Embryonic facial prominence (tissue), 1 donor: Measurements from ENCODE around the gene ATIC.
A peak's percentile ranks its signal among the peaks of the same experiment; 100 is the strongest.
"Not testable (repeated sequence)": the region's sequence is repeated elsewhere in the genome, so short reads cannot be mapped to it uniquely, and the experiment has no call there.

Experiments used
- DNase-seq: peaks from one replicate; pipeline ENCODE4 v3.0.0-alpha.2; 2016; ENCODE audit errors: extremely low spot score

The ATIC gene

GRCh38 chr2:215315301-215315700 lies 3.4 kb downstream of the ATIC start:
- no peak for DNase-seq

- DNase-seq: no peak
Observed at GRCh38 chr2:215316336-215316735, 4.5 kb downstream of the ATIC start.

GRCh38 chr2:215319500-215319899 lies 7.6 kb downstream of the ATIC start:
- DNase-seq: no peak

- DNase-seq: no peak
Observed at GRCh38 chr2:215320102-215320501, 8.2 kb downstream of the ATIC start.

- DNase-seq: no peak
Observed at GRCh38 chr2:215320679-215321078, 8.8 kb downstream of the ATIC start.

- DNase-seq: no peak
Observed at GRCh38 chr2:215324811-215325210, 13.0 kb downstream of the ATIC start.

GRCh38 chr2:215328066-215328465 lies 16.2 kb downstream of the ATIC start:
- no peak for DNase-seq

- no peak for DNase-seq
Observed at GRCh38 chr2:215332872-215333595, 21.2 kb downstream of the ATIC start.

GRCh38 chr2:215338883-215339679 lies 27.2 kb downstream of the ATIC start:
- no peak for DNase-seq

- no peak for DNase-seq
Observed at GRCh38 chr2:215347878-215348277, 36.0 kb downstream of the ATIC start.

- DNase-seq: no peak
Observed at GRCh38 chr2:215352602-215353001, 40.7 kb downstream of the ATIC start.

GRCh38 chr2:215354771-215355695 lies 43.2 kb downstream of the ATIC start:
- DNase-seq: no peak

- no peak for DNase-seq
Observed at GRCh38 chr2:215355801-215356200, 43.9 kb downstream of the ATIC start.

- DNase-seq: no peak
Observed at GRCh38 chr2:215356334-215356947, 44.6 kb downstream of the ATIC start.

- DNase-seq: peak; percentile 20
Observed at GRCh38 chr2:215356948-215357461, 45.1 kb downstream of the ATIC start.

- DNase-seq: no peak
Observed at GRCh38 chr2:215357660-215358059, 45.8 kb downstream of the ATIC start.

- DNase-seq: no peak
Observed at GRCh38 chr2:215358312-215358845, 46.5 kb downstream of the ATIC start.

- no peak for DNase-seq
Observed at GRCh38 chr2:215358891-215359575, 47.2 kb downstream of the ATIC start.

GRCh38 chr2:215359576-215359922 lies 47.7 kb downstream of the ATIC start:
- no peak for DNase-seq

GRCh38 chr2:215360059-215360458 lies 48.2 kb downstream of the ATIC start:
- not testable (repeated sequence) for DNase-seq

GRCh38 chr2:215360596-215360995 lies 48.7 kb downstream of the ATIC start:
- no peak for DNase-seq
